ENCODE measurements around the gene SNPH. TPM values are rescaled to one million over a fixed set of nuclear protein-coding genes. Genes with fewer than 3 reads are reported as not detected.

Gene SNPH
- total and polyA plus RNA-seq, 2 donors, result 0.71 to 2.2 TPM

GRCh38 chr20:1330075-1330830, 64.2 kb downstream of the SNPH start:
- peak in 2 of 9 donors; percentile 26 to 40 for DNase-seq (ENCODE audit: low read depth in 6 of 9, low spot score in 9 of 9)
- Histone ChIP-seq H3K4me1 (ENCODE audit: control insufficient read depth in 2 of 2, insufficient read depth in 2 of 2, low read length in 2 of 2) (peaks cover 13 to 31% of the 10 kb centered on the region in 2 donors), H3K36me3 (ENCODE audit: control insufficient read depth in 2 of 2, insufficient read depth in 2 of 2, low read length in 1 of 2) (peaks cover 13 to 19% of the 10 kb centered on the region in 2 donors), H3K27me3 (ENCODE audit: control insufficient read depth in 2 of 2, insufficient read depth in 1 of 2, low read length in 1 of 2) (no peaks in the 10 kb centered on the region), H3K9me3 (ENCODE audit: control insufficient read depth in 2 of 2, insufficient read depth in 1 of 2, low read length in 1 of 2) (no peaks in the 10 kb centered on the region), H3K4me3 (ENCODE audit: low read length in 2 of 2) (no peak overlapping the region), H3K27ac (ENCODE audit: low read depth in 1 of 2, low read length in 1 of 2) (no peak overlapping the region)
- WGBS, result 89% methylated on average over 6 of the region's 6 CpGs

- Histone ChIP-seq H3K9me3 (ENCODE audit: control insufficient read depth in 2 of 2, insufficient read depth in 1 of 2, low read length in 1 of 2) (no peaks in the 10 kb centered on the region), H3K27ac (ENCODE audit: low read depth in 1 of 2, low read length in 1 of 2) (no peak overlapping the region), H3K4me1 (ENCODE audit: control insufficient read depth in 2 of 2, insufficient read depth in 2 of 2, low read length in 2 of 2) (peaks cover 10 to 26% of the 10 kb centered on the region in 2 donors), H3K36me3 (ENCODE audit: control insufficient read depth in 2 of 2, insufficient read depth in 2 of 2, low read length in 1 of 2) (peaks cover 13 to 19% of the 10 kb centered on the region in 2 donors), H3K27me3 (ENCODE audit: control insufficient read depth in 2 of 2, insufficient read depth in 1 of 2, low read length in 1 of 2) (no peaks in the 10 kb centered on the region), H3K4me3 (ENCODE audit: low read length in 2 of 2) (no peak overlapping the region)
- no peak for DNase-seq (ENCODE audit: low read depth in 6 of 9, low spot score in 9 of 9)
- over 99% methylated on average over 2 of the region's 2 CpGs for WGBS
Measured at GRCh38 chr20:1331101-1331500, 65.0 kb downstream of the SNPH start.

GRCh38 chr20:1331801-1332453, 65.8 kb downstream of the SNPH start:
- Histone ChIP-seq H3K36me3 (ENCODE audit: control insufficient read depth in 2 of 2, insufficient read depth in 2 of 2, low read length in 1 of 2) (peaks cover 13 to 19% of the 10 kb centered on the region in 2 donors), H3K4me1 (ENCODE audit: control insufficient read depth in 2 of 2, insufficient read depth in 2 of 2, low read length in 2 of 2) (peaks cover 6 to 25% of the 10 kb centered on the region in 2 donors), H3K9me3 (ENCODE audit: control insufficient read depth in 2 of 2, insufficient read depth in 1 of 2, low read length in 1 of 2) (no peaks in the 10 kb centered on the region), H3K27ac (ENCODE audit: low read depth in 1 of 2, low read length in 1 of 2) (no peak overlapping the region), H3K27me3 (ENCODE audit: control insufficient read depth in 2 of 2, insufficient read depth in 1 of 2, low read length in 1 of 2) (no peaks in the 10 kb centered on the region), H3K4me3 (ENCODE audit: low read length in 2 of 2) (no peak overlapping the region)
- DNase-seq (ENCODE audit: low read depth in 6 of 9, low spot score in 9 of 9), result no peak
- WGBS, result 98% methylated on average over 6 of the region's 6 CpGs

GRCh38 chr20:1332749-1333300, 66.7 kb downstream of the SNPH start:
- Histone ChIP-seq H3K9me3 (ENCODE audit: control insufficient read depth in 2 of 2, insufficient read depth in 1 of 2, low read length in 1 of 2) (no peaks in the 10 kb centered on the region), H3K4me3 (ENCODE audit: low read length in 2 of 2) (no peak overlapping the region), H3K27me3 (ENCODE audit: control insufficient read depth in 2 of 2, insufficient read depth in 1 of 2, low read length in 1 of 2) (no peaks in the 10 kb centered on the region), H3K36me3 (ENCODE audit: control insufficient read depth in 2 of 2, insufficient read depth in 2 of 2, low read length in 1 of 2) (peaks cover 13 to 19% of the 10 kb centered on the region in 2 donors), H3K27ac (ENCODE audit: low read depth in 1 of 2, low read length in 1 of 2) (no peak overlapping the region), H3K4me1 (ENCODE audit: control insufficient read depth in 2 of 2, insufficient read depth in 2 of 2, low read length in 2 of 2) (peaks cover 4 to 20% of the 10 kb centered on the region in 2 donors)
- DNase-seq (ENCODE audit: low read depth in 6 of 9, low spot score in 9 of 9), result no peak
- WGBS, result 98% methylated on average over 2 of the region's 2 CpGs

- Histone ChIP-seq H3K27me3 (ENCODE audit: control insufficient read depth in 2 of 2, insufficient read depth in 1 of 2, low read length in 1 of 2) (no peaks in the 10 kb centered on the region), H3K4me3 (ENCODE audit: low read length in 2 of 2) (no peak overlapping the region), H3K4me1 (ENCODE audit: control insufficient read depth in 2 of 2, insufficient read depth in 2 of 2, low read length in 2 of 2) (peaks cover 2 to 16% of the 10 kb centered on the region in 2 donors), H3K36me3 (ENCODE audit: control insufficient read depth in 2 of 2, insufficient read depth in 2 of 2, low read length in 1 of 2) (peaks cover 13 to 18% of the 10 kb centered on the region in 2 donors), H3K27ac (ENCODE audit: low read depth in 1 of 2, low read length in 1 of 2) (no peak overlapping the region), H3K9me3 (ENCODE audit: control insufficient read depth in 2 of 2, insufficient read depth in 1 of 2, low read length in 1 of 2) (no peaks in the 10 kb centered on the region)
- no peak for DNase-seq (ENCODE audit: low read depth in 6 of 9, low spot score in 9 of 9)
- WGBS, result 96% methylated on average over 11 of the region's 11 CpGs
Measured at GRCh38 chr20:1333462-1334369, 67.6 kb downstream of the SNPH start.

GRCh38 chr20:1334370-1334731, 68.3 kb downstream of the SNPH start:
- 99% methylated on average over 4 of the region's 4 CpGs for WGBS
- no peak overlapping the region for H3K27ac ChIP-seq (ENCODE audit: low read depth in 1 of 2, low read length in 1 of 2)
- no peaks in the 10 kb centered on the region for H3K9me3 ChIP-seq (ENCODE audit: control insufficient read depth in 2 of 2, insufficient read depth in 1 of 2, low read length in 1 of 2)
- no peaks in the 10 kb centered on the region for H3K27me3 ChIP-seq (ENCODE audit: control insufficient read depth in 2 of 2, insufficient read depth in 1 of 2, low read length in 1 of 2)
- H3K36me3 ChIP-seq (ENCODE audit: control insufficient read depth in 2 of 2, insufficient read depth in 2 of 2, low read length in 1 of 2), result peaks cover 11 to 13% of the 10 kb centered on the region in 2 donors
- DNase-seq (ENCODE audit: low read depth in 6 of 9, low spot score in 9 of 9), result no peak
- H3K4me1 ChIP-seq (ENCODE audit: control insufficient read depth in 2 of 2, insufficient read depth in 2 of 2, low read length in 2 of 2), result peaks cover 2 to 16% of the 10 kb centered on the region in 2 donors
- no peak overlapping the region for H3K4me3 ChIP-seq (ENCODE audit: low read length in 2 of 2)

- no peaks in the 10 kb centered on the region for H3K9me3 ChIP-seq (ENCODE audit: control insufficient read depth in 2 of 2, insufficient read depth in 1 of 2, low read length in 1 of 2)
- H3K27me3 ChIP-seq (ENCODE audit: control insufficient read depth in 2 of 2, insufficient read depth in 1 of 2, low read length in 1 of 2), result no peaks in the 10 kb centered on the region
- no peak for DNase-seq (ENCODE audit: low read depth in 6 of 9, low spot score in 9 of 9)
- 92% methylated on average over 3 of the region's 3 CpGs for WGBS
- H3K4me3 ChIP-seq (ENCODE audit: low read length in 2 of 2), result no peak overlapping the region
- peaks cover 2 to 16% of the 10 kb centered on the region in 2 donors for H3K4me1 ChIP-seq (ENCODE audit: control insufficient read depth in 2 of 2, insufficient read depth in 2 of 2, low read length in 2 of 2)
- H3K27ac ChIP-seq (ENCODE audit: low read depth in 1 of 2, low read length in 1 of 2), result no peak overlapping the region
- peaks cover 11 to 13% of the 10 kb centered on the region in 2 donors for H3K36me3 ChIP-seq (ENCODE audit: control insufficient read depth in 2 of 2, insufficient read depth in 2 of 2, low read length in 1 of 2)
Measured at GRCh38 chr20:1334761-1335160, 68.7 kb downstream of the SNPH start.

GRCh38 chr20:1335961-1336698, 70.0 kb downstream of the SNPH start:
- H3K36me3 ChIP-seq (ENCODE audit: control insufficient read depth in 2 of 2, insufficient read depth in 2 of 2, low read length in 1 of 2), result peaks cover 10 to 11% of the 10 kb centered on the region in 2 donors
- no peaks in the 10 kb centered on the region for H3K9me3 ChIP-seq (ENCODE audit: control insufficient read depth in 2 of 2, insufficient read depth in 1 of 2, low read length in 1 of 2)
- H3K4me1 ChIP-seq (ENCODE audit: control insufficient read depth in 2 of 2, insufficient read depth in 2 of 2, low read length in 2 of 2), result peaks cover 2 to 9% of the 10 kb centered on the region in 2 donors
- no peak overlapping the region for H3K27ac ChIP-seq (ENCODE audit: low read depth in 1 of 2, low read length in 1 of 2)
- 83% methylated on average over 6 of the region's 6 CpGs for WGBS
- no peak for DNase-seq (ENCODE audit: low read depth in 6 of 9, low spot score in 9 of 9)
- H3K27me3 ChIP-seq (ENCODE audit: control insufficient read depth in 2 of 2, insufficient read depth in 1 of 2, low read length in 1 of 2), result no peaks in the 10 kb centered on the region
- no peak overlapping the region for H3K4me3 ChIP-seq (ENCODE audit: low read length in 2 of 2)
